SK-N-DZ (cell line): Measurements from ENCODE around the gene FRMD4A.
A peak's percentile ranks its signal among the peaks of the same experiment; 100 is the strongest.
"Not testable (repeated sequence)": the region's sequence is repeated elsewhere in the genome, so short reads cannot be mapped to it uniquely, and the experiment has no call there.

Experiments
- DNase-seq: peaks from one replicate; pipeline ENCODE4 v3.0.0-alpha.2; 2015; ENCODE audit warnings: low spot score

The FRMD4A gene

GRCh38 chr10:14241196-14241595 is 89.5 kb downstream of the FRMD4A start:
- DNase-seq: no peak

DNA sequence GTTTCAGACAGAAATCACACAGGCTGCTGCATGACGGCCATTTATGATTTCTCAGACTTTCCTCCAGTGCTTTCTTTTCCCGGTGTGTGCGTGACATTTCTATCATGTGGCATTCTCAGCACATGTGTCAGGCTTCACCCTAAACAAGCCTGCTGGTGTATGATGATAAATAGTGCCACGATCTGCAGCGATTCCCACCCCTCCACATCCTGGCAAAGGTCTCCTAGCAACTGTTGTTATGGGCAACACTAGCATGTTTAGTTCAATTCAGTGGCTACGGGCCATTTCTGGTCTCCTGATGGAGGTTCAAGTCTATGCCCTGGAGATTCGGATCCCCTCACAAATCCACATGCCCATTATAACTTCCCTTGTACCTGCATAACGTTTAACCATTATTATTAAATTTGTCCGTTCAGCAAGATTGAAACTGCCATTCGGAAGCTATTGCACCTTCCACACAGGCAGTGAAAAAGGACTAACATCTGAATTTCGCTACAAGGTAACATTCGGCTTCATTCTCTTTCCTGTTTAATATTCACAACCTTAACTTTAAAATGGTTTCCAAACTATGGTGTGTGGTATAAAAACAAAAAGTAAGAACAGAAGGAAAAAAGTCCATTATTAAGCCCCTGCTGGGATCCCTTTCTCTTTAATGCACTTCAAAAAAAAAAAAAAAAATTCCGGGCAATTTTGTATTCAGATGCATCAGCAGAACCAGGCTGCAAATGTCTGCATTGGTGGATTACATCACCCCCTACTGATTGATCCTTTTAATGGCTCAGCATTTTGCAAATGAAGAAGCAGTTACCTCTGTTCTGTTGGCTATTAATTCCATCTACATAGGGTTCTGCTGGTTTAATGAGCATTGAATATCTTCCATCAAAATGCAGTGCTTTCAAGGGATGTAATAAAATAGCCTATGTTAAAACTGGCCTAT is 90.2 kb downstream of the FRMD4A start:
- DNase-seq: peak; percentile 23

- DNase-seq: not testable (repeated sequence)
These were observed 92.1 kb downstream of the FRMD4A start for GRCh38 chr10:14238659-14239058.

GRCh38 chr10:14236341-14236740 is 94.4 kb downstream of the FRMD4A start:
- DNase-seq: no peak

DNA sequence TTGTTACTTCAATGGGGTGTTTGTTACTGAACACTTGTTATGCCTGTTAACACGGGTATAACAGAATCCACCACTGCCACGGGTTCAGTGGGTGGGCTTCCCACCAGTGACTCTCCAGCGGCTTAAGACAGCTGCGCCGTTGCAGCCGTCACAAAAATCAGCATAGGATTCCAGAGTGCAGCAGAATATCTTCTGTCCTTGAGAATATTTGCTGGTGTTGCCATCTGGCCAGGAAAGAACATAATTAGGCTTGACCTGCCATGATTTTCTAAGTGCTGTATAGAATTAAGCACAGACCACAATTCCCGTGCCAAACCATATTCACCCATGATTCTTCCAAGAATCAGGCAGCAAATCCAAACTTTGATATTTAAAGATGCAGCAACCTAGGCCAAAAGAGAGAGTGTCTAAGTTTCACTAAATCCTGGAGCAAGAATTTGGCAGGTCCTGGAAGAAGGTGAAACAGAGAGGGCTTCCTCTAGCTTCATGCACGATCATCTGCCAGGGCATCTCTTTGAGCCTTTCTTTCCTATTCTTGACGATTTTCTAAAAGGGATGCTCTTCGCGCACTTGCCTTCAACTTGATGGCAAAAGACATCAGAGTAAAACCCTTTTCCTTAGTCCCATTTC is 95.0 kb downstream of the FRMD4A start:
- DNase-seq: no peak

DNA sequence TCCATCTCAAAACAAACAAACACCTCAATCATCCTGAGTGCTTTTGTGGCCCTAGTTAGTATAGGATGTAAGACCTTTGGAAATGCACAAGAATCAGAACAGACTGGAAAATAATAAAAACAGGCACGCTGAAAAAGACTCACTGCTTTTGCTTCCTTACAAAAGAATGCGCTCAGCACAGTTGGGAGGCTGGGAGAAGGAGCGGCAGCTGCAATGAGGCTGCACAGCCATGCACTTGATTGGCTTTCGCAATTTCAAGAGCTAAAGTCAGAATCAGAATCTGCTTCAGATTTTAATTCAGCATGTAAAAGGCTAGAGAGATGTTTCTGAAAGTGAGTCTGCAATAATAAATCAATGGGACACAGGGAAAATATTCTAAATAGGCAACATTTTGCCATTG is 97.2 kb downstream of the FRMD4A start:
- DNase-seq: no peak

DNA sequence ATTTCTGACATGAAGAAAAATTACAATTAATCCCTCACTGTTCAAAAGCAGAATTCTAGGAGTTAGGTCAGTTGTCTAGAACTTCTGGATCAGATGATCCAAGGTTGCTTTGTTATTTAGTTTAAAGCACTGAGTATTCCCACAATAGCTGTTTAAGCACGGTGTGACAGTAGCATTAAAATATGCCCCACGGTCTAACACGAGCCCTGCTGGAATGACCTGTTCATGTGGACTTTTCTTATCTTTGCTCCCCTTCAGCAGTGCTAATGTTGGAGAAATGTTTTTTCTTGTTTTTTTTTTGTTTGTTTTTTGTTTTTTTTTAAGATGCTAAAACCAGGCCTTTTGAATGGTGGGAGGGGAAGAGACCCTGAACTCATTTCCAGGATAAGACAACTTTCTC is 101.9 kb downstream of the FRMD4A start:
- not testable (repeated sequence) for DNase-seq

DNA sequence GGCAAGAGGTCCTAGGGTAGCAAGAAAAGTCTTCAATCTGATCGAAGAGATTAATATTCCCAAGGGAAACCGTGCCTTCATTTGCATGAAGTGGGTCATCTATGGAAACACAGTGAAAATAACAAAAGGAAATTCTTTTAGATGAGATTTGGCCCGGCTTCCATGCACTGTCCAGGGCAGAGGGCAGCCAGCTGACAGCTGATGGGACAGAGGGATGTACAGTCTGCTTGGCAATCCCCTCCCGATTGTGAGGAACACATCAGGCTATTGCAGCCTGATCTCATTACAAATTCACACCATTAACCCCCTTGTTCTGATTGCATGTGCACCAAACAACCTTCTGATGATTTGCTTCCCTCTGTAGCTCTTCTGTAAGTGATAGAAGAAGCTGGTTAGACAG is 105.3 kb downstream of the FRMD4A start:
- no peak for DNase-seq

DNA sequence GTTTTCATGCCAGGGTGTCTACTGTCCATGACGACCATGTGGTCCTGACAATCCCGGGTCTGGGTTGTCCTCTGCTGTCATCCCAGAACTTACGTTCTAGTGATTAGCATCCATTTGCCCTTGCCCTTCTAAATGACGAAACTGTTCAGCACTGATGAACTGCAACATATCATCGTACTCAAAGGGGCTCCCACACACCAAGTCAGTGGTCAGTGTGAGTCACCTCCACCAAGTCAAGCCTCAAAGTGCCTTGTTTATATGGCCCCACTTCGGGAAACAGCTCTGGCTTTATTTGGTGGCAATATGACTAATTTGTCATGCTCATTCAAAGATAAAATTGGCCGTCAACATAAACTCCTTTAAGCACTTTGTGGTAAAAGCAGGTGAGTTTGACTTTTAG is 110.7 kb downstream of the FRMD4A start:
- DNase-seq: no peak

GRCh38 chr10:14219411-14219810 is 111.3 kb downstream of the FRMD4A start:
- no peak for DNase-seq

GRCh38 chr10:14215641-14216040 is 115.1 kb downstream of the FRMD4A start:
- DNase-seq: no peak

DNA sequence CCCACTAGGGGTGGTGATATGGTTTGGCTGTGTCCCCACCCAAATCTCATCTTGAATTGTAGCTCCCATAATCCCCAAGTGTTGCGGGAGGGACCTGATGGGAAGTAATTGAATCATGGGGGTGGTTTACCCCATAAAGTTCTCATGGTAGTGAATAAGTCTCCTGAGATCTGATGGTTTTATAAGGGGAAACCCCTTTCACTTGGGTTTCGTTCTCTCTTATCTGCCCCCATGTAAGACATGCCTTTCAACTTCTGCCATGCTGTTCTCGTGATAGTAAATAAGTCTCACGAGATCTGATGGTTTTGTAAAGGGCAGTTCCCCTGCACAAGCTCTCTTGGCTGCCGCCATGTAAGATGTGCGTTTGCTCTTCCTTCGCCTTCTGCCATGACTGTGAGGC is 117.0 kb downstream of the FRMD4A start:
- not testable (repeated sequence) for DNase-seq

GRCh38 chr10:14211610-14212009 is 119.1 kb downstream of the FRMD4A start:
- no peak for DNase-seq

- DNase-seq: no peak
These were observed 122.5 kb downstream of the FRMD4A start for GRCh38 chr10:14208231-14208630.

DNA sequence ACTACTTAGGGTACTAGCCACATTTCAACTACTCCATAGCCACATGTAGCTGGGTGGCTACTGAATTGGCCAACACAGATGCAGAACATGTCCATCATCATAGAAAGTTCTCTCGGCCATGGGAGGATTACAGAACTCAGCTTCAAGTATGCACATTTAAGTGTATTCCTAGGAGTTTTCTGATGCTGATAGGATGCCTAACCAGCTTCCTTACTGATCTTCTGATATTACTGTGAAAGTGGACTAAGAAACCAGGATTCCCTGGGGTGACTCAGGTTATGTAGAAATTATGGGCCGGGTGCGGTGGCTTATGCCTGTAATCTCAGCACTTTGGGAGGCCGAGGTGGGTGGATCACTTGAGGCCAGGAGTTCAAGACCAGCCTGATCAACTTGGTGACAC is 125.5 kb downstream of the FRMD4A start:
- DNase-seq: no peak

GRCh38 chr10:14200698-14201544 is 129.8 kb downstream of the FRMD4A start:
- DNase-seq: peak; percentile 60

DNA sequence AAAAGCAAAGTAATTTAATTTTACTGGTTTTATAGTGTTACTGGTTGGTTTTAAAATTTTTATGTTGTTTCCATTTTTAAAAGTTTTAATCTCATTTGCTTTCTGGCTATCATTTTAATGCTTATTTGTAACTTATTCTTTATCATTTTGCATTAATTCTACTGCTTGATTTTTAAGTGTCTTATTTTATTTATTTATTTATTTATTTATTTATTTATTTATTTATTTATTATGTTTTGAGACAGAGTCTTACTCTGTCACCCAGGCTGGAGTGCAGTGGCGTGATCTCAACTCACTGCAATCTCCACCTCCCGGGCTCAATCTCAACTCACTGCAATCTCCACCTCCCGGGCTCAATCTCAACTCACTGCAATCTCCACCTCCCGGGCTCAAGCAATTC is 131.6 kb downstream of the FRMD4A start:
- DNase-seq: not testable (repeated sequence)

- DNase-seq: no peak
These were observed 132.6 kb downstream of the FRMD4A start for GRCh38 chr10:14198078-14198477.

DNA sequence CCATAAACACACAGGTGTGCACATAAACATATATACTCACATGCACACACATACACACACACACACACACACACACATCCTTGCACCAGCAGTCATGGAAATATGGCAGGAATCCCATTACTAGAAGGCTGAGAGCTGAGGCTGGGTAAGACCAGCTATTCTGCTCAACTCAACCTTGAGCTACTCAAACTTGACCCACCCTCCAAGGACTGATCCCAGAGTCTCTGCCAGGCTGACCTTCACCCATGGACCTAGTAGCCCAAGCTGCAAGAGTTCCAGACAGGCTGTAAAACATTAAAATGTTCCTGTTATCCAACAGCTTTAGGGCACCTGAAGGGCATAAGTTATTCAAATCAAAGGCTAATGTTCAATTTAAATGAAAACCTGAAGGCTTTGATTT is 134.6 kb downstream of the FRMD4A start:
- DNase-seq: no peak

DNA sequence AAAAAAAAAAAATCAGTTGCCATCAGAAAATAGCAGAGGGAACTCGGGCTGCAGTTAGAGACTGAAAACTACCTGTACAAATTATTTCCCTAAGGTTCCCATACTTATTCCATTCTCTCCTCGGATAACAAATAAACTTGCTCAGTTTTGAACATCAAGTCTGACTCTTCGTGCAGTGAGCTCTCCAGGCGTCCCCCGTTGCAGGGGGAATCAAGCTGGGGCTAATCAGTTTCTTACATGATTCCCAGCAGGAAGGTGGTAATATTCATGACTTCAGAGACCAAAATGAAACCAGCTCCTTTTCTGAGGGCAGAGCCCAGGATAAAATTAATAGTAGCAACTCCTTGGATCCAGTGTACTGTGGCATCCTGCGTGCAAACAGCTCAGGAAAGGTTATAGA is 135.3 kb downstream of the FRMD4A start:
- no peak for DNase-seq

DNA sequence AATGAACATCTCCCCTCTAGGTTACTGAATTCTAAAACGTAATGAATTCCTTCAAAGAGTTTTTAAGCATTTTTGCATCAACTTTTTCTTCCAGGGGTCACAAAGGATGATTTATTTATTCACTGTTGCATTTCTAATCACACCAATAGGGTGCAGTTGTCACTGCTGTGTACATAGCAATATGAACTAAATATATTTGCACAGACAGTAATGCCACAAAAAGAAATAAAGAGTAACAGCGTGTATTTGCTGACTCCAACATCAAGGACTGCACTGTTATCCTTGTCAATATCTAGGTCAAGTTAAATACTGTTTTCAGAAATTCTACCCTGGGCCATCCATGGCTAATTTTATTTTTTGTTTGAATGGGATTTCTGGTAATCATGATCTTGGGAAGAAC is 138.0 kb downstream of the FRMD4A start:
- DNase-seq: no peak

GRCh38 chr10:14191871-14192270 is 138.9 kb downstream of the FRMD4A start:
- DNase-seq: no peak
